ENCODE measurements around the gene CRABP1. TPM values are rescaled to one million over a fixed set of nuclear protein-coding genes. Genes with fewer than 3 reads are reported as not detected.
"Not testable (repeated sequence)": the region's sequence is repeated elsewhere in the genome, so short reads cannot be mapped to it uniquely, and the experiment has no call there.

The CRABP1 gene
- total RNA-seq, 4 donors from 2014 or later: 19.6 to 211 (median 105) TPM

- intact Hi-C loops (cut with DNase I): no loop called here
- WGBS, 2 donors: 33 to 34% methylated on average over 5 of the region's 5 CpGs
- Histone ChIP-seq H3K27me3 (no peaks in the 10 kb centered on the region), H3K4me1 (peaks cover 0 to 6% of the 10 kb centered on the region in 2 donors), H3K27ac (no peak overlapping the region), H3K4me3 (replicated peaks in 1 of 3) (no peak overlapping the region), H3K36me3 (no peaks in the 10 kb centered on the region), H3K9me3 (no peaks in the 10 kb centered on the region)
- DNase-seq: peak in 1 of 2 donors; percentile 17
- no peak for TF ChIP-seq POLR2A (IDR thresholded peaks at IDR 0.05)
- TF ChIP-seq, protein P1, sequence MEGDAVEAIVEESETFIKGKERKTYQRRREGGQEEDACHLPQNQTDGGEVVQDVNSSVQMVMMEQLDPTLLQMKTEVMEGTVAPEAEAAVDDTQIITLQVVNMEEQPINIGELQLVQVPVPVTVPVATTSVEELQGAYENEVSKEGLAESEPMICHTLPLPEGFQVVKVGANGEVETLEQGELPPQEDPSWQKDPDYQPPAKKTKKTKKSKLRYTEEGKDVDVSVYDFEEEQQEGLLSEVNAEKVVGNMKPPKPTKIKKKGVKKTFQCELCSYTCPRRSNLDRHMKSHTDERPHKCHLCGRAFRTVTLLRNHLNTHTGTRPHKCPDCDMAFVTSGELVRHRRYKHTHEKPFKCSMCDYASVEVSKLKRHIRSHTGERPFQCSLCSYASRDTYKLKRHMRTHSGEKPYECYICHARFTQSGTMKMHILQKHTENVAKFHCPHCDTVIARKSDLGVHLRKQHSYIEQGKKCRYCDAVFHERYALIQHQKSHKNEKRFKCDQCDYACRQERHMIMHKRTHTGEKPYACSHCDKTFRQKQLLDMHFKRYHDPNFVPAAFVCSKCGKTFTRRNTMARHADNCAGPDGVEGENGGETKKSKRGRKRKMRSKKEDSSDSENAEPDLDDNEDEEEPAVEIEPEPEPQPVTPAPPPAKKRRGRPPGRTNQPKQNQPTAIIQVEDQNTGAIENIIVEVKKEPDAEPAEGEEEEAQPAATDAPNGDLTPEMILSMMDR (IDR thresholded peaks at IDR 0.05): no peak
These were observed 28.5 kb downstream of the CRABP1 start for GRCh38 chr15:78368651-78369050.

DNA sequence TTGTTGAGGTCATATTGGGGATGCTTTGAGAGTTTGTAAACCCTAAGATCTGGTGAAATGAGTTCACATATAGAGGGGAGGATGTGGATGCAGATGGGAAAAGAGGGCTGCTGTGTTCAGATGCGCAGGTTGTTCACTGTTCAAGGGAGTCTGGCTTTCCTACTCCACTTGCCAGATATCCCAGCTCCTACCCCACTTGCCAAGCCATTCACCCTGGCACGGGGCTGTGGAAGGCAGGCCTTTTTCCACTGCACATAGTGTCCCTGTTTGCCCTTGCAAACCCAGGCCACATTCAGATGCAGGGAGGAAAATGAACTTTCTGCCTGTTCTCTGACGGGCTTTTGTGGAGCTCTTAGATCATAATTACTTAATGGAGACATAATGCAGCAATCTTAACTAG, 29.0 kb downstream of the CRABP1 start:
- no peak for DNase-seq
- 82 to 90% methylated on average over 3 of the region's 3 CpGs for WGBS, 2 donors
- Histone ChIP-seq H3K4me1 (peaks cover 0 to 6% of the 10 kb centered on the region in 2 donors), H3K27ac (no peak overlapping the region), H3K4me3 (replicated peaks in 1 of 3) (no peak overlapping the region), H3K27me3 (no peaks in the 10 kb centered on the region), H3K9me3 (no peaks in the 10 kb centered on the region), H3K36me3 (no peaks in the 10 kb centered on the region)
- intact Hi-C loops (cut with DNase I): no loop called here
- TF ChIP-seq POLR2A (IDR thresholded peaks at IDR 0.05): no peak
- TF ChIP-seq, protein P1 (IDR thresholded peaks at IDR 0.05): no peak

GRCh38 chr15:78370013-78370412, 29.9 kb downstream of the CRABP1 start:
- Histone ChIP-seq H3K27me3 (no peaks in the 10 kb centered on the region), H3K27ac (no peak overlapping the region), H3K9me3 (no peaks in the 10 kb centered on the region), H3K36me3 (no peaks in the 10 kb centered on the region), H3K4me1 (peaks cover 0 to 6% of the 10 kb centered on the region in 2 donors), H3K4me3 (replicated peaks in 1 of 3) (no peak overlapping the region)
- DNase-seq: no peak
- WGBS, 2 donors: 71 to 77% methylated on average over 6 of the region's 6 CpGs
- TF ChIP-seq, protein P1 (IDR thresholded peaks at IDR 0.05): no peak
- no peak for TF ChIP-seq POLR2A (IDR thresholded peaks at IDR 0.05)
- intact Hi-C loops (cut with DNase I): no loop called here

- intact Hi-C loops (cut with DNase I): no loop called here
- Histone ChIP-seq H3K4me3 (replicated peaks in 1 of 3) (no peak overlapping the region), H3K27ac (no peak overlapping the region), H3K4me1 (no peaks in the 10 kb centered on the region), H3K9me3 (no peaks in the 10 kb centered on the region), H3K36me3 (no peaks in the 10 kb centered on the region), H3K27me3 (no peaks in the 10 kb centered on the region)
- no peak for TF ChIP-seq POLR2A (IDR thresholded peaks at IDR 0.05)
- TF ChIP-seq, protein P1 (IDR thresholded peaks at IDR 0.05): no peak
- WGBS, 2 donors: 73 to 78% methylated on average over 5 of the region's 5 CpGs
- no peak for DNase-seq
These were observed 32.7 kb downstream of the CRABP1 start for GRCh38 chr15:78372880-78373279.

DNA sequence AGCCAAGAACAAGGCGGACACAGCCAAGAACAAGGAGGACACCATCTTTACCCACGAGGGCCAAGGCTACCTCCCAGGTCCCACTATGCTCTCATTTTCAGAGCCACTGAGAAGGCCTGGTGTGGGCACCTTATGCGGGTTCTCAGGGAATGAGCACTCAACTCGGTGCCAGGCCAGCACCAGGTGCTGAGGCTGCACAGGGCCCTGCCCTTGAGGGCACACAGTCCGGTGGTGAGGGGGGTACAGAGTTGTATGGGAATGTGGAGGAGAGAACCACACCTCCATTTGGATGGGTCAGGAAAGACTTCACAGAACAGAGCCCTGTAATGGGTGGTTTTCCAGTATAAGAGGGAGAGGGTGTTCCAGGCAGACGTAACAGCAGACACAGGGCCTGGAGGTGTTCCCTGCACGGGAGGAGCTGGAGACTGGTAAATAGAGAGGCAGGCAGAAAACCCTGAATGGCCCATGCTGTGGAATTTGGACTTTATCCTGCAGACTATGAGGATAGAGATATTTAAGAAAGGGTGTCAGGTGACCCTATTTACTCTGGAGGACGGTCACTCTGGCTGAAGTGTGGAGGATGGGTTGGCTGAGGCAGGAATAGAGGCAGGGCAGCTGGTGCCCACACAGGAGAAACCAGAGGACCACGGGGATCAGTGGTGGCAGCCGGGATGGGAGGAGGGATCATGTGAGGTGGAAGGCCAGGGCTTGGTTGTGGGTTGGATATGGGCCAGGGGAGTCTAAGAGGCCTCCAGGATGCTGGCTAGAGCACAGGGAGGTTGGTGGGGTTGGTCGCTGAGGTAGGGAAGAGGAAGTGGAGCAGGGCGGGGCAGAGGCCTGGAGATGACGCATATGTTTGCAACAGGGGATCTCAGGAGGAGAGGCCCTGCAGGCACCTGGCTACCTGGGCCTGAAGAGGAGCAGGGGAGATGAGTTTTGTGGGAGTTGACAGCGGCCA, 34.6 kb downstream of the CRABP1 start:
- Histone ChIP-seq H3K27me3 (no peaks in the 10 kb centered on the region), H3K4me3 (replicated peaks in 1 of 3) (no peak overlapping the region), H3K36me3 (no peaks in the 10 kb centered on the region), H3K4me1 (no peaks in the 10 kb centered on the region), H3K9me3 (no peaks in the 10 kb centered on the region), H3K27ac (no peak overlapping the region)
- no peak for TF ChIP-seq POLR2A (IDR thresholded peaks at IDR 0.05)
- TF ChIP-seq, protein P1 (IDR thresholded peaks at IDR 0.05): no peak
- intact Hi-C loops (cut with DNase I): no loop called here
- WGBS, 2 donors: 74 to 78% methylated on average over 14 of the region's 14 CpGs
- no peak for DNase-seq

DNA sequence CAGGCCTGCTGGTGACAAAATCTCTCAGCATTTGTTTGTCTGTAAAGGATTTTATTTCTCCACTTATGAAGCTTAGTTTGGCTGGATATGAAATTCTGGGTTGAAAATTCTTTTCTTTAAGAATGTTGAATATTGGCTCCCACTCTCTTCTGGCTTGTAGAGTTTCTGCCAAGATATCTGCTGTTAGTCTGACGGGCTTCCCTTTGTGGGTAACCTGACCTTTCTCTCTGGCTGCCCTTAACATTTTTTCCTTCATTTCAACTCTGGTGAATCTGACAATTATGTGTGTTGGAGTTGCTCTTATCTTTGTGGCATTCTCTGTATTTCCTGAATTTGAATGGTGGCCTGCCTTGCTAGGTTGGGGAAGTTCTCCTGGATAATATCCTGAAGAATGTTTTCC, 40.0 kb downstream of the CRABP1 start:
- WGBS, 2 donors: 74 to 79% methylated on average over 1 of the region's 1 CpG
- H3K36me3 ChIP-seq; H3K9me3 ChIP-seq; H3K27ac ChIP-seq; DNase-seq; H3K27me3 ChIP-seq; intact Hi-C loops (cut with DNase I); H3K4me3 ChIP-seq (replicated peaks in 1 of 3); H3K4me1 ChIP-seq: not testable (repeated sequence)

All from thyroid gland (tissue), 4 donors.